ENCODE measurements around the gene IL19. TPM values are rescaled to one million over a fixed set of nuclear protein-coding genes. Genes with fewer than 3 reads are reported as not detected.

IL19 gene
- total and polyA plus RNA-seq, 2 of the 13 experiments (the other 11 are each of a cell fraction or from before 2014, with no cell fraction given) = not detected

DNA sequence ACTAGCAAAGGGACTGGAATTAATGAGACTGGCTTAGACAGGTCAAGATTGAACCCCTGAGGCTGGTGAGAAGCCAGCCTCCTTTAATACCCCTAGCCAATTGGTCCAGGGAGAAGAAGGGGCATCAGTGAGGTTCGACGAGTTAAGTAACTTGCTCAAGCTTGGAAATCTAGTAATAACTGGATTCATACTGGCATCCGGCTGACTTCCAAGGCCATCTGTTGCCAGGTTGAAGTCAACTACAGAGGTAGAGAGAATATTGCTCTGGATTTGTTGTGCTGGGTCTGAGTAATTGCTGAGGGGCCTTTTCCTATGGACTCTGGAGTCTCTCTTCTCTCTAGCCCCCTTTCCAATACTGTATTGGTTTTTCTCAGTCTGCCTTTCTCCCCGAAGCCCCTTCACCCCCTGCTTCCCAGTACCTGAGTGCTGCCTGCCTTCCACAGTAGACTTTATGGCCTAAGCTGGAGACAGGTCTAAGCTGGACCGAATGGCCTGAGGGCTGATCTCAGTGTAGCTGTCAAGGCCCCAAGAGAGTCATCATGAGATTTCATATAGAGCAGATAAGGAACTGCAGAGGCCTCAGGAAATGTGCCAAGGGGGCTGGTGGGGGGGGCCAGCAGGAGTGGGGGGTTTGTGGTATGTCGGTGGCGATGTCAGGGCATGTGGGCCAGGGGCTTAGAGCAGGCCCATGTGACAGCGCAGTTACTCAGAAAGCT is 42.4 kb upstream of the IL19 start:
- Histone ChIP-seq H3K36me3 (replicated peaks in 1 of 2; ENCODE audit: control insufficient read depth in 1 of 2, insufficient read depth in 2 of 2, low read length in 2 of 2) (peaks cover 29 to 40% of the 10 kb centered on the region in 2 experiments; a peak in 4 of 5 replicates), H2AFZ (ENCODE audit: low read length) (no peak overlapping the region), H4K20me1 (ENCODE audit: insufficient read depth, low read length) (peaks cover 35% of the 10 kb centered on the region), H3K4me3 (replicated peaks in 1 of 3; ENCODE audit: insufficient read depth in 1 of 3, low read depth in 2 of 3, low read length in 3 of 3) (no peak overlapping the region), H3K27ac (ENCODE audit: extremely low read length, insufficient read depth, low read length) (no peak overlapping the region), H3K4me1 (ENCODE audit: insufficient read depth, low read length) (peaks cover 9% of the 10 kb centered on the region), H3K9me3 (ENCODE audit: low read length) (no peaks in the 10 kb centered on the region), H3K79me2 (ENCODE audit: insufficient read depth, low read length) (peaks cover 11% of the 10 kb centered on the region), H3K4me2 (ENCODE audit: low read depth, low read length) (no peak overlapping the region), H3K9ac (ENCODE audit: insufficient read depth, low read depth, low read length) (no peak overlapping the region), H3K27me3 (ENCODE audit: control insufficient read depth in 1 of 2, insufficient read depth in 2 of 2, low read length in 2 of 2) (no peaks in the 10 kb centered on the region)
- POLR2A ChIA-PET = no interaction called here
- in situ Hi-C loops (cut with HindIII; ENCODE audit: extremely low pct_ligation_motif_present, low pct_unique_long_range_greater_than_20kb) = no loop called here
- TF ChIP-seq TAF15 (IDR thresholded peaks at IDR 0.05; ENCODE audit: low read depth, low read length, poor library complexity, severe bottlenecking) = no peak
- no peak for TF ChIP-seq ZNF326 (CRISPR knock-in tag; IDR thresholded peaks at IDR 0.05; ENCODE audit: borderline replicate concordance)
- no peak for TF ChIP-seq SKI (IDR thresholded peaks at IDR 0.05; ENCODE audit: partially characterized antibody)
- CTCF ChIA-PET (ENCODE audit: low intra/inter-chr PET ratio, low total read pairs) = no interaction called here
- FAIRE-seq (no peak), DNase-seq (ENCODE audit: low spot score) (no peak), ATAC-seq (no peak)
- WGBS (ENCODE audit: low lambda C conversion rate) = 95% methylated on average over 8 of the region's 8 CpGs
- no TSS peak for BruUV-seq (replicated peaks)
- intact Hi-C loops (cut with micrococcal nuclease; ENCODE audit: unreplicated experiment) = loop anchor here (2.0 kb wide), 1 partner anchor 183 kb away; no protein-coding TSS in a partner anchor

DNA sequence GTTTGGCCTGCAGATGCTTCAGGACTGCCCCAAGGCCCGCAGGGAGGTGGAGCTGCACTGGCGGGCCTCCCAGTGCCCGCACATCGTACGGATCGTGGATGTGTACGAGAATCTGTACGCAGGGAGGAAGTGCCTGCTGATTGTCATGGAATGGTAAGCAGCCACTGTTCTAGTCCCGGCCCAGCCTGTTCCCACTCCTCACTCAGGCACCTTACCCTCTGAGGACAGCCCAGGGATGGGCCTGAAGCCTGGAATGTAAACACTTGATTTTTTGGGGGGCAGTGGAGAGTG is 41.9 kb upstream of the IL19 start:
- ChIA-PET POLR2A (no interaction called here), CTCF (ENCODE audit: low intra/inter-chr PET ratio, low total read pairs) (no interaction called here)
- H3K4me3 ChIP-seq (replicated peaks in 1 of 3; ENCODE audit: insufficient read depth in 1 of 3, low read depth in 2 of 3, low read length in 3 of 3) = no peak overlapping the region
- no peak for DNase-seq (ENCODE audit: low spot score)
- in situ Hi-C loops (cut with HindIII; ENCODE audit: extremely low pct_ligation_motif_present, low pct_unique_long_range_greater_than_20kb) = no loop called here
- H3K4me2 ChIP-seq (ENCODE audit: low read depth, low read length) = no peak overlapping the region
- H3K36me3 ChIP-seq (replicated peaks in 1 of 2; ENCODE audit: control insufficient read depth in 1 of 2, insufficient read depth in 2 of 2, low read length in 2 of 2) = peaks cover 30 to 41% of the 10 kb centered on the region in 2 experiments; a peak in 4 of 5 replicates
- H3K4me1 ChIP-seq (ENCODE audit: insufficient read depth, low read length) = peaks cover 4% of the 10 kb centered on the region
- no peak overlapping the region for H3K27ac ChIP-seq (ENCODE audit: extremely low read length, insufficient read depth, low read length)
- no peaks in the 10 kb centered on the region for H3K9me3 ChIP-seq (ENCODE audit: low read length)
- no TSS peak for BruUV-seq (replicated peaks)
- intact Hi-C loops (cut with micrococcal nuclease; ENCODE audit: unreplicated experiment) = no loop called here
- peaks cover 11% of the 10 kb centered on the region for H3K79me2 ChIP-seq (ENCODE audit: insufficient read depth, low read length)
- no peak for ATAC-seq
- TF ChIP-seq HCFC1 (IDR thresholded peaks at IDR 0.05; ENCODE audit: low read depth, low read length) (no peak), ZMYM3 (CRISPR knock-in tag; IDR thresholded peaks at IDR 0.05) (no peak)
- no peaks in the 10 kb centered on the region for H3K27me3 ChIP-seq (ENCODE audit: control insufficient read depth in 1 of 2, insufficient read depth in 2 of 2, low read length in 2 of 2)
- H4K20me1 ChIP-seq (ENCODE audit: insufficient read depth, low read length) = peaks cover 31% of the 10 kb centered on the region
- H3K9ac ChIP-seq (ENCODE audit: insufficient read depth, low read depth, low read length) = no peak overlapping the region
- H2AFZ ChIP-seq (ENCODE audit: low read length) = no peak overlapping the region
- 94% methylated on average over 9 of the region's 9 CpGs for WGBS (ENCODE audit: low lambda C conversion rate)
- FAIRE-seq = no peak
